ENCODE results near the gene KCNT2.
A peak's percentile ranks its signal among the peaks of the same experiment; 100 is the strongest.
"Not testable (repeated sequence)": the region's sequence is repeated elsewhere in the genome, so short reads cannot be mapped to it uniquely, and the experiment has no call there.

The KCNT2 gene

DNA sequence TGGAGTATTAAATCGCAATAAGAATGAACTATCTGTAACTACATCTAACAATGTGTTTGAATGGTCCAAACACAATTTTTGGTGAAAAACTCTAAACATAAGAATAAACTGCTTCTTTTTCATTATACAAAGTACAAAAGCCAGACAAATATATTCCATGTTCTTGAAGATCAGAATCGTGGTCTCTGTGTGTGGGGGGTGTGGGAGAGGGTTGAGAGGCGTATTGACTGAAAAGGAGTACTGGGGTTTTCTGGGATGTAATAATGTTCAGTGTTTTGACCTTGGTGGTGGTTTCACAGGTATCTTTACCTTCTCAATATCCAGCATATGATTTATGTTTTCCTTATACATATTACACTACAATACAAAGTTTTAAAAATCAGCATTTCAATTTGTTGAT lies 42.8 kb upstream of the KCNT2 start:
- Mint-ChIP-seq H3K9me3 (no peaks in the 10 kb centered on the region), H3K27ac (no peak overlapping the region), H3K4me3 (no peak overlapping the region), H3K27me3 (ENCODE audit: low read depth, poor library complexity) (no peaks in the 10 kb centered on the region), H3K36me3 (ENCODE audit: low read depth) (no peaks in the 10 kb centered on the region), H3K4me1 (no peaks in the 10 kb centered on the region)
- TF ChIP-seq, protein P1, sequence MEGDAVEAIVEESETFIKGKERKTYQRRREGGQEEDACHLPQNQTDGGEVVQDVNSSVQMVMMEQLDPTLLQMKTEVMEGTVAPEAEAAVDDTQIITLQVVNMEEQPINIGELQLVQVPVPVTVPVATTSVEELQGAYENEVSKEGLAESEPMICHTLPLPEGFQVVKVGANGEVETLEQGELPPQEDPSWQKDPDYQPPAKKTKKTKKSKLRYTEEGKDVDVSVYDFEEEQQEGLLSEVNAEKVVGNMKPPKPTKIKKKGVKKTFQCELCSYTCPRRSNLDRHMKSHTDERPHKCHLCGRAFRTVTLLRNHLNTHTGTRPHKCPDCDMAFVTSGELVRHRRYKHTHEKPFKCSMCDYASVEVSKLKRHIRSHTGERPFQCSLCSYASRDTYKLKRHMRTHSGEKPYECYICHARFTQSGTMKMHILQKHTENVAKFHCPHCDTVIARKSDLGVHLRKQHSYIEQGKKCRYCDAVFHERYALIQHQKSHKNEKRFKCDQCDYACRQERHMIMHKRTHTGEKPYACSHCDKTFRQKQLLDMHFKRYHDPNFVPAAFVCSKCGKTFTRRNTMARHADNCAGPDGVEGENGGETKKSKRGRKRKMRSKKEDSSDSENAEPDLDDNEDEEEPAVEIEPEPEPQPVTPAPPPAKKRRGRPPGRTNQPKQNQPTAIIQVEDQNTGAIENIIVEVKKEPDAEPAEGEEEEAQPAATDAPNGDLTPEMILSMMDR (IDR thresholded peaks at IDR 0.05), result no peak
- DNase-seq, result no peak

DNA sequence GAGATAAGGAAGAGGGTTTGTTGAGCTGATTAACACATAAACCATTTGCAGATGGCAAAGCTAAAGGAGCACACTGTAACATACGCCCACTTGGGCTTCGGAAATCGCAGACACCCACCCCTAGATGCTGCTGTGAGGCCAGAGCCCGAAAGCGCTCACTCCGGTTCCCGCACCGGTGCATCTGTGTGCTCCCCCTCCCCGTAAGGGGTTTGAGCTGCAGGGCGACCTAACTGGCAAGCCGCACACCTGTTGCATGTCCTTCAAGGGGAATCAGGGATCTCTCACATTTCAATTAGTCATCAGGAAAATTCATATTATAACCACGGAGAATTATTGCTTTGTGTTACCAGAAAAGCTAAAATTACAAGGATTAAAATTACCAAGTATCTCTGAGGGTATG lies 42.2 kb upstream of the KCNT2 start:
- no peak for DNase-seq
- no peaks in the 10 kb centered on the region for H3K4me1 Mint-ChIP-seq
- H3K27ac Mint-ChIP-seq, result no peak overlapping the region
- H3K4me3 Mint-ChIP-seq, result no peak overlapping the region
- TF ChIP-seq, protein P1 (IDR thresholded peaks at IDR 0.05), result no peak
- no peaks in the 10 kb centered on the region for H3K9me3 Mint-ChIP-seq
- H3K27me3 Mint-ChIP-seq (ENCODE audit: low read depth, poor library complexity), result no peaks in the 10 kb centered on the region
- H3K36me3 Mint-ChIP-seq (ENCODE audit: low read depth), result no peaks in the 10 kb centered on the region

DNA sequence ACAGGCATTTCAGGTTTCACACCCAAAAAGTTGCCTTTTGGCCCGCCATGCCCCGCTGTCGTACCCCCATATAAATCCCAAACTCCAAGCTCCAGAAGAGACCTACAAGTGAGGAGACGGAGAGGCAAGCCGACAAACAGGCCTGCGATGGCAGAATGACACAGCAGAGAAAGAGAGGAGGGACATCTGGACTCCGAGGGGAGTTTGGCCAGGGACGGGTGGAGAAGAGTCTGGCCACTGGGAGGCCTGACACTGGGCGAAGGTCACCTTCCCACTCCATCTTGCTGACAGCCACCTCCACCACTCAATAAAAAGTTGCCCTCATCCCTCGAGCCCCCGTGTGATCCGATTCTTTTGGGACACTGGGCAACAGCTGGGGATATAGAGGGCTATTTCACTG lies 41.8 kb upstream of the KCNT2 start:
- DNase-seq, result no peak
- H3K4me3 Mint-ChIP-seq, result no peak overlapping the region
- no peaks in the 10 kb centered on the region for H3K9me3 Mint-ChIP-seq
- H3K36me3 Mint-ChIP-seq (ENCODE audit: low read depth), result no peaks in the 10 kb centered on the region
- H3K4me1 Mint-ChIP-seq, result no peaks in the 10 kb centered on the region
- H3K27ac Mint-ChIP-seq, result peak overlapping the region; percentile 32
- TF ChIP-seq, protein P1 (IDR thresholded peaks at IDR 0.05), result no peak
- no peaks in the 10 kb centered on the region for H3K27me3 Mint-ChIP-seq (ENCODE audit: low read depth, poor library complexity)

DNA sequence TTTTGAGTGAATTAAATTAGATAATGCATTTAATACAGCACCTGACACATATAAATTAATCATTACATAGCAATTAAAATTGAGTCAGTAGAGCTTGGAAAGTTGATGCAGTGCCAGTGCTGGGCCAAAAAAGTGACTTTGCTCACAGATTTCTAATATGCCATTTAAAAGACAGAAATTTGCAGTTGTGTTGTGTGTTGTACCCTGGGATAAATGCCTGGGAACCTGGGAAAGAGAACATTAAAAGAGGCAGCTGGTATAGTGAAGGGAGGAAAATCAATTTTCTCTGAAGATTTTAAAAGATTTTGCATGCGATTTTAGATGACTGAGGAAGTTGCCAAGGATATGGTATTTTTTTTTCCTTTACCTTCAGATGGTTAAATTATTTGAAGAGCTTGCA lies 32.7 kb upstream of the KCNT2 start:
- TF ChIP-seq, protein P1 (IDR thresholded peaks at IDR 0.05), result no peak
- no peaks in the 10 kb centered on the region for H3K27me3 Mint-ChIP-seq (ENCODE audit: low read depth, poor library complexity)
- H3K9me3 Mint-ChIP-seq, result no peaks in the 10 kb centered on the region
- no peak overlapping the region for H3K27ac Mint-ChIP-seq
- no peak for DNase-seq
- H3K36me3 Mint-ChIP-seq (ENCODE audit: low read depth), result no peaks in the 10 kb centered on the region
- H3K4me3 Mint-ChIP-seq, result no peak overlapping the region
- H3K4me1 Mint-ChIP-seq, result no peaks in the 10 kb centered on the region

DNA sequence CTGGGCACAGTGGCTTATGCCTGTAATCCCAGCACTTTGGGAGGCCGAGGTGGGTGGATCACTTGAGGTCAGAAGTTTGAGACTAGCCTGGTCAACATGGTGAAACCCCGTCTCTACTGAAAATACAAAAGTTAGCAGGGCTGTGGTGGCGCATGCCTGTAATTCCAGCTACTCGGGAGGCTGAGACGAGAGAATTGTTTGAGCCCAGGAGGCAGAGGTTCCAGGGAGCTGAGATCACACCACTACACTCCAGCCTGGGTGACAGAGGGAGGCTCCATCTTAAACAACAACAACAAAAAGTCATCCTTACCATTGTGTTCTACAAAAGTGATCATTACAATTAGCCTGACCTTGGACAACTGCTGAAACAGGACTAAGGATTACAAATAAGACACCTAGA lies 31.1 kb upstream of the KCNT2 start:
- H3K36me3 Mint-ChIP-seq (ENCODE audit: low read depth); H3K9me3 Mint-ChIP-seq; H3K27me3 Mint-ChIP-seq (ENCODE audit: low read depth, poor library complexity); H3K4me3 Mint-ChIP-seq; DNase-seq; H3K27ac Mint-ChIP-seq; H3K4me1 Mint-ChIP-seq: not testable (repeated sequence)

DNA sequence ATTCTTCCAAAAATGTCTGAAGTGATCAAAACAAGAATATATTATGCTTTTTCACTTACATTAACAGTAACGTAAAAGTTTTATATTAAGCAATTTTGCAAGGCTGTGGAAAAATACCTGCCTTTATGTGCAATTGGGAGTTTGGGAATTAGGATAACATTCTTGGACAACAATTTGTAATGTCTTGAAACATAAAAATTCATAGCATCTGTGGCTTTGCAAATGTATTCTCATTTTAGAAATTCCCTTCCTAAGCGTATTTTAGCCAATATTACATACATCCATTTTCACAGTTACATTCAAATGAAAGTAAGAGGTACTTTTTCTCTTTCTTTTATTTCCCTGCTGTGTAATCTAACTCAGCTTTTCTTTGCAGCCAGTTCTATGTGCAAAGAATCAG lies 30.2 kb upstream of the KCNT2 start:
- Mint-ChIP-seq H3K27me3 (ENCODE audit: low read depth, poor library complexity) (no peaks in the 10 kb centered on the region), H3K27ac (no peak overlapping the region), H3K9me3 (no peaks in the 10 kb centered on the region), H3K36me3 (ENCODE audit: low read depth) (no peaks in the 10 kb centered on the region), H3K4me1 (no peaks in the 10 kb centered on the region), H3K4me3 (no peak overlapping the region)
- DNase-seq, result no peak
- TF ChIP-seq, protein P1 (IDR thresholded peaks at IDR 0.05), result no peak

Measured in nephron progenitor cell (in vitro differentiated cells).